HG03520 (cell line): Measurements from ENCODE around the gene NRIP2.
"Not testable (repeated sequence)": the region's sequence is repeated elsewhere in the genome, so short reads cannot be mapped to it uniquely, and the experiment has no call there.

Experiments used
- ATAC-seq: cut with Tn5 transposase; IDR thresholded peaks from one replicate; pipeline ENCODE4 v1.9.1; 2021; ENCODE audit warnings: mild to moderate bottlenecking, moderate library complexity; ENCODE audit not compliant: unreplicated experiment

Gene NRIP2, protein sequence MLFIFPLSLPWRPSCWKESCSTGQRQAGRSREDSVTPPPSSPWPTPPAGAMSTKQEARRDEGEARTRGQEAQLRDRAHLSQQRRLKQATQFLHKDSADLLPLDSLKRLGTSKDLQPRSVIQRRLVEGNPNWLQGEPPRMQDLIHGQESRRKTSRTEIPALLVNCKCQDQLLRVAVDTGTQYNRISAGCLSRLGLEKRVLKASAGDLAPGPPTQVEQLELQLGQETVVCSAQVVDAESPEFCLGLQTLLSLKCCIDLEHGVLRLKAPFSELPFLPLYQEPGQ

GRCh38 chr12:2834581-2835491, at the start of gene NRIP2:
Gene NRIP2, minus strand, starts transcription at chr12:2835035. Its CDS starts 52 bp downstream, at chr12:2834983.
- no peak for ATAC-seq

DNA sequence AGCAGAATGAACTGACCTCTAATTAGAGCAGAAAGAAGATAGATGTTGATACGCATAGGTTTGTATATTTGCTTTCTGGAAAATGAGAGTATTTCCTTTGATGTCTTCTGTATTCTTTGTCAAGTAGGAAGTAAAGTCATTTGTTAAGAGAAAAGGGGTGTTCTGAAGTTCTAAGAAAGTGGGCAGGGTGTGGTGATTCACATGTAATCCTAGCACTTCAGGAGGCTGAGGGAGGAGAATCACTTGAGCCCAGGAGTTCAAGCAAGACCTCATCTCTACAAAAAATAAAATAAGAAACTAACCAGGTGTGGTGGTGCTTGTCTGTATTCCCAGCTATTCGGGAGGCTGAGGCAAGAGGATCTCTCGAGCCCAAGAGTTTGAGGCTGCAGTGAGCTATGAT, 45.0 kb upstream of the NRIP2 start:
- ATAC-seq: no peak

GRCh38 chr12:2877953-2878732, 43.3 kb upstream of the NRIP2 start:
- ATAC-seq: no peak

- ATAC-seq: peak; percentile 73
Observed at GRCh38 chr12:2877047-2877952, 42.5 kb upstream of the NRIP2 start, which contains the start of the genes FOXM1 and RHNO1. Gene FOXM1, minus strand, starts transcription at chr12:2877174. Its CDS starts 2,696 bp downstream, at chr12:2874478. Gene RHNO1, plus strand, starts transcription at chr12:2877223. Its CDS starts 8,144 bp downstream, at chr12:2885367.

- peak; percentile 33 for ATAC-seq
Observed at GRCh38 chr12:2876431-2877046, 41.7 kb upstream of the NRIP2 start.

- not testable (repeated sequence) for ATAC-seq
Observed at GRCh38 chr12:2868986-2869632, 34.3 kb upstream of the NRIP2 start.

DNA sequence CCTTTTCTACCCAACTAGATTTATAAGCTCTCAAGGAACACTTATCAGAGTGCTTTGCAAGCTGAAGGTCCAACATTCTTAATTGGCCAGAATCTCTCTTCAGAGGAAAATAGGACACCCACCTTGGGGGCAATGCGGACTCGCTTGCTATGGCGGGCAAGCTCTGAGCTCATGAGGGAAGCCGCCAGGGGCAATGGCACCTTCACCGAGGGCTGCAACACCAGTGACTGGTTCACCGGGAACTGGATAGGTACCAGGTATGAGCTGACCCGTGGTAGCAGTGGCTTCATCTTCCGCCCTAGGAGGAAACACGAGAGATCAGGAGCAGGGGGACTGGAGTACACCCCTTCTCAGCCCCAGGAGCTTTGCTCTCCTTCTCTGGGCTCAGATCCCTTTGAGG, 29.4 kb upstream of the NRIP2 start:
- ATAC-seq: no peak

- not testable (repeated sequence) for ATAC-seq
Observed at GRCh38 chr12:2863402-2863801, 28.6 kb upstream of the NRIP2 start.

GRCh38 chr12:2862876-2863275, 28.0 kb upstream of the NRIP2 start:
- ATAC-seq: no peak

DNA sequence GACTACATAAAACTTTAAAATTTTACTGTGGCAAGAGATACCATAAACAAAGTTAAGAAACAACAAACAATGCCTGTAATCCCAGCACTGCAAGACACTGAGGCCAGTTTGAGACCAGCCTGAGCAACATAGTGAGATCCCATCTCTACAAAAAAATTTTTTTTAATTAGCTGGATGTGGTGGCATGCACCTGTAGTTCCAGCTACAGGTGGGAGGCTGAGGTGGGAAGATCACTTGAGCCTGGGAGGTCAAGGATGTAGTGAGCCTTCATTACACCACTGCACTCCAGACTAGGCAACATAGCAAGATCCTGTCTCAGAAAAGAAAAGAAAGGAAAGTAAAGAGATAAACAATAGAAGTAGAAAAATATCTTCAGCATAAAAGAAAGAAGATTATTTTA, 25.3 kb upstream of the NRIP2 start:
- no peak for ATAC-seq

DNA sequence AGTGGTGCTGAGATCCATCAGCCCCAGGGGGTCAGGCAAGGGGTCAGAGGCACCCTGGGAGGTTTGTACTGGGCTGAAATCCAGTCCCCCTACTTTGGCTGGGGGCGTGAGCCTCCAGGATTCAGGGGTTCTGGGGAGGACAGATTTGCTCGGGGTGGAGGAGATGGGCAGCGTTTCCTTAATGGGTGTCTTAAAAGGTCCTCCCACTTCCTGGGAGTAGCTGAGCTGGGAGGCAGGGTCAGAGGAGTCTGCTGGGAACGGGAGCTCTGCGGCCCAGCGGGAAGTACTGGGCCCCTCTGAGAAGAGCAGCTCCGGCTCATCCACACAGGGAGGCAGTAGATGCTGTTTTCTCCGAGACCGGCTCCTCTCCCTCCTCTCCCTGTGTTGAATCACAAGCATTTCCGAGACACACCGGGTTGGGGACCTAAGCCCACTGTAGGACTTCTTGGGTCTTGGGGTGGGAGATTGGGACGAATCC, 24.1 kb upstream of the NRIP2 start:
- ATAC-seq: no peak

DNA sequence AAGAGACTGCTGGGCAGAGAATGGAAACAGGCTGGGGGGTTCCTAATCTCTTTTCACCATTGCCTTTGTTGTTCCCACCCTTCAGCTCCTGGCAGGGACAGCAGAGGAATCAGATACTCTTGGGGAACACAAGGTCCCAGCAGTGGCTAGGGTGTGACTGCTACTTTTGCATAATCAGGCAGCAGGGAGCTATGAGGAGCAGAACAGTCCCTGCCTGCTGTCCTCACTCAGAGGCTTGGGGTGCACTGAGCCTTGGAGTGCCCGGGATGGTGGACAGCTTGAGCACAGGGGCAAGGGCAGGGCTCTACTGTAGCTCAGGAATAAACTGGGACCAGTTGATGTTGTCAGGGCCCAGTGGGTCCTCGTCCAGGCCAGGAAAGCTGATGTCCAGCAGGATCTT, 23.5 kb upstream of the NRIP2 start:
- ATAC-seq: no peak

DNA sequence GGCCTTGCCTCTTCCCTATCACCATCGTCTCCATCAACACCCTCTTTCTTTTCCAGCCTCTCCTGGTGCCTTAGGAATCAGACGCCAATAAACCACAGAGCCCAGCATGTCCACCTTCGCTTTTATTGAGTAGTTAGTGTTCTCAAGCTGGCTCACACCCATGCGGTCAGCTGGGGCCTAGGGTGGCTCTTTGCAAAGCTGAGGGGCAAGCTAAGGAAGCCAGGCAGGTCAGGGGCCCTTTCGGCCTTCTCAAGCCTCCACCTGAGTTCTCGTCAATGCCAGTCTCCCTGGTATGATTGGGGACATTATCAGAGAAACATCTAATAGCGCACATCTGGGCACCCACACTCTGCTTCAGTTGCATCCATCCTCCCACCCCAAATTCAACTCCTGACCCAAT, 22.7 kb upstream of the NRIP2 start:
- no peak for ATAC-seq

- ATAC-seq: no peak
Observed at GRCh38 chr12:2857021-2857431, 22.2 kb upstream of the NRIP2 start, which contains the start of gene TEX52. Gene TEX52, minus strand, starts transcription at chr12:2857039. Its CDS starts 13 bp downstream, at chr12:2857026.

- ATAC-seq: no peak
Observed at GRCh38 chr12:2856051-2856450, 21.2 kb upstream of the NRIP2 start.

DNA sequence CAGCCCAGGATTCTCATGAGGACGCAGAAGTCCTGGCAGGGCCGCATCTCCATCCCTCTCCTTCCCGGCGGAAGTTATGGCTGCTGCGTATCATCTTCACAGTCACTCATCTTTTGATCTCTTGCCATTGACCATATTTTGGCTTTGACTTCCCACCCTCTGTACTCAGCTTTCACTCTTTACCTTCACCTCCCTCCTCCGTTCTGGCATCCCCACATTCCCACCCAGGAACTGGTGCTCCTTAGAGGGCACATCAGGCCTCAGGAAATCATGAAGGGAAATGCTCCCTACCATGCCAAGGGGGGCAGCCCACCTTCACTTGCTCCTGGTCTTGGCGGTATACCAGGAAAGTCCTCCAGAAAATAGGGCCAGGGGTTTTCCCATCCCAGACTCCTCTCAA, 20.7 kb upstream of the NRIP2 start:
- ATAC-seq: no peak

DNA sequence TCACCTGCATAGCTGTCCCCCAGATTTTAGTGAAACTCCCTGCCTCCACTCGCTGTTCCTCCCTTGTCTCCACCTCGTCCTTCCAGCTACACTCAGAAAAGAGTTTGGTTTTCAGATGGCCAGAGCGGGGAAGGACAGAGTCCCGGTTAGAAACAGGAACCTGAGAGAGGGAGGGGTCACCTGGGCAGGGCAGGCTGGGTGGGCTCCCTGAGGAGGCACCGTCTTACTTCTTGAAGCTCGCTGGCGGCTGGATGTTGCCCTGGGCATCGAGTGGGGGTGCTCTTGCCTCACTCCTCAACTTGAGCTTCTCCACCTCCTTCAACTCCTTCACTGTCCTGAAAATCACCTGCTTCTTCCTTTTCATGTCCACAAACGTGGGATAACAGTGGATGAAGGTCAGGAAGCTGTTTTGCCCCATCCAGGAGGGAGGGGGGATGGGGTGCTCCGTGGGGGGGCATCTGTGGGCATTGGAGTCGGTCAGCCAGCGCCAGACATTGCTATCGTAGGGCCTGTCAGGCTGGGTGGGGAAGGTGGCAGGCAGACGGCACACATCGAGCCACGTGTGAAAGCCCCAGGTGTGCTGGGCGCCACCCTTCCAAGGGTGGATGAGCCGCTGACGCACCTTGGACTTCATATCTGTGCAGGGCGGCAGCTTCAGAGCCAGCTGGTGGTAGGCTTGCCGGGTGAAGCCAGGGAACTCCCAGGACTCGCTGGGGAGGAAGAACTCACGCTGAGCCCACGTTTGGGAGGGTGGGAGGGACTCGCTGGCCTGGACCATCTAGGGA, 20.0 kb upstream of the NRIP2 start:
- no peak for ATAC-seq

- ATAC-seq: no peak
Observed at GRCh38 chr12:2853626-2854025, 18.8 kb upstream of the NRIP2 start.
